ENCODE data around the gene PDE6H.

DNA sequence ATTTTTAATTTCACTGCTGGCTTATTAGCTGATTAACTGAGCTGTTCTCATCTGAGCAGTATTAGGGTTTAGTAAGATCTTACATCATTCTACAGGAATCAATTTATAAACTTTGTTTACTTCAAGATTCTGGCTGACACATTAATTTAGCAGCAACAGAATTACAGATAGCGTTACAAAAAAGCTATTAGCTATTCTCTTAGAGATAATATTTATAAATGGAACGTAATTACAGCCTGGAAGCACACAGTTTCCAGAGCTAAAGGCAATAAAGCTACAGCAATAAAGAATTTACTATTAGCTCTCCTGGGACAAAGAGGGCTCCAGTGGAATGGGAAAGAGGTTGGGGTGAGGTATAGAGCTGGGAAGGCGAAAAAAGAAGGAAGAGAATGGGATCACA is 34.7 kb downstream of the PDE6H start:
- TF ChIP-seq, protein P1, sequence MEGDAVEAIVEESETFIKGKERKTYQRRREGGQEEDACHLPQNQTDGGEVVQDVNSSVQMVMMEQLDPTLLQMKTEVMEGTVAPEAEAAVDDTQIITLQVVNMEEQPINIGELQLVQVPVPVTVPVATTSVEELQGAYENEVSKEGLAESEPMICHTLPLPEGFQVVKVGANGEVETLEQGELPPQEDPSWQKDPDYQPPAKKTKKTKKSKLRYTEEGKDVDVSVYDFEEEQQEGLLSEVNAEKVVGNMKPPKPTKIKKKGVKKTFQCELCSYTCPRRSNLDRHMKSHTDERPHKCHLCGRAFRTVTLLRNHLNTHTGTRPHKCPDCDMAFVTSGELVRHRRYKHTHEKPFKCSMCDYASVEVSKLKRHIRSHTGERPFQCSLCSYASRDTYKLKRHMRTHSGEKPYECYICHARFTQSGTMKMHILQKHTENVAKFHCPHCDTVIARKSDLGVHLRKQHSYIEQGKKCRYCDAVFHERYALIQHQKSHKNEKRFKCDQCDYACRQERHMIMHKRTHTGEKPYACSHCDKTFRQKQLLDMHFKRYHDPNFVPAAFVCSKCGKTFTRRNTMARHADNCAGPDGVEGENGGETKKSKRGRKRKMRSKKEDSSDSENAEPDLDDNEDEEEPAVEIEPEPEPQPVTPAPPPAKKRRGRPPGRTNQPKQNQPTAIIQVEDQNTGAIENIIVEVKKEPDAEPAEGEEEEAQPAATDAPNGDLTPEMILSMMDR (conservative IDR thresholded peaks at IDR 0.05 in 1 of 2, IDR thresholded peaks at IDR 0.05 in 1 of 2; ENCODE audit: low read depth in 1 of 2, low read length in 2 of 2): no peak
- TF ChIP-seq EZH2 (IDR thresholded peaks at IDR 0.05; ENCODE audit: low read length, missing control alignments): no peak
